ENCODE results near the gene ZDHHC11.
"Not testable (repeated sequence)": the region's sequence is repeated elsewhere in the genome, so short reads cannot be mapped to it uniquely, and the experiment has no call there.

DNA sequence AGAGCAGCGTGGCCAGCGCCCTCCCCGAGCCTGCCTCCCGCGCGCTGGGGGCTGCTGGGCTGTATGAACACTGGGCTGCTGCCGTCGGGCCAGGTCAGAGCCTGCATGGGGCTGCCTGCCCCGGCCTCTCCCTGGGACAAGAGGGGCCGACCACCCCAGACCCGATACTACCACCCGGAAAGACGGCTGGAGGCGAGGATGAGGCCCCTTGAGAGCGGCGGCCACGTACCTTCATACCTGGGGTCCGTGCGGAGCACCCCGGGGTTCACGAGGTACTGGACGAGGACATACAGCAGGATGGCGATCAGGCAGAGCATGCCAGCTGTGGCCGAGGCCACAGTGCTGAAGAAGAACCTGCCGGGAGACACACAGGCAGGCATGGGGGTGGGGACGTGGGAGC, 7.4 kb downstream of the ZDHHC11 start:
- not testable (repeated sequence) for TF ChIP-seq POLR2A (IDR thresholded peaks at IDR 0.05; ENCODE audit: low read depth, low read length); SMC3 (IDR thresholded peaks at IDR 0.05; ENCODE audit: low read depth, low read length); CEBPB (IDR thresholded peaks at IDR 0.05; ENCODE audit: low read depth, low read length); BHLHE40 (IDR thresholded peaks at IDR 0.05; ENCODE audit: low read depth, low read length); MAFK (IDR thresholded peaks at IDR 0.05; ENCODE audit: low read depth, low read length); MXI1 (IDR thresholded peaks at IDR 0.05; ENCODE audit: borderline replicate concordance, low read depth, low read length)
- TF ChIP-seq, protein P1, sequence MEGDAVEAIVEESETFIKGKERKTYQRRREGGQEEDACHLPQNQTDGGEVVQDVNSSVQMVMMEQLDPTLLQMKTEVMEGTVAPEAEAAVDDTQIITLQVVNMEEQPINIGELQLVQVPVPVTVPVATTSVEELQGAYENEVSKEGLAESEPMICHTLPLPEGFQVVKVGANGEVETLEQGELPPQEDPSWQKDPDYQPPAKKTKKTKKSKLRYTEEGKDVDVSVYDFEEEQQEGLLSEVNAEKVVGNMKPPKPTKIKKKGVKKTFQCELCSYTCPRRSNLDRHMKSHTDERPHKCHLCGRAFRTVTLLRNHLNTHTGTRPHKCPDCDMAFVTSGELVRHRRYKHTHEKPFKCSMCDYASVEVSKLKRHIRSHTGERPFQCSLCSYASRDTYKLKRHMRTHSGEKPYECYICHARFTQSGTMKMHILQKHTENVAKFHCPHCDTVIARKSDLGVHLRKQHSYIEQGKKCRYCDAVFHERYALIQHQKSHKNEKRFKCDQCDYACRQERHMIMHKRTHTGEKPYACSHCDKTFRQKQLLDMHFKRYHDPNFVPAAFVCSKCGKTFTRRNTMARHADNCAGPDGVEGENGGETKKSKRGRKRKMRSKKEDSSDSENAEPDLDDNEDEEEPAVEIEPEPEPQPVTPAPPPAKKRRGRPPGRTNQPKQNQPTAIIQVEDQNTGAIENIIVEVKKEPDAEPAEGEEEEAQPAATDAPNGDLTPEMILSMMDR (conservative IDR thresholded peaks at IDR 0.05; ENCODE audit: low read depth, low read length) = not testable (repeated sequence)
